ENCODE results near the gene ACAA2. TPM values are rescaled to one million over a fixed set of nuclear protein-coding genes. Genes with fewer than 3 reads are reported as not detected.

ACAA2 gene
- total RNA-seq, 1 experiment from 2014 or later: 144 TPM

DNA sequence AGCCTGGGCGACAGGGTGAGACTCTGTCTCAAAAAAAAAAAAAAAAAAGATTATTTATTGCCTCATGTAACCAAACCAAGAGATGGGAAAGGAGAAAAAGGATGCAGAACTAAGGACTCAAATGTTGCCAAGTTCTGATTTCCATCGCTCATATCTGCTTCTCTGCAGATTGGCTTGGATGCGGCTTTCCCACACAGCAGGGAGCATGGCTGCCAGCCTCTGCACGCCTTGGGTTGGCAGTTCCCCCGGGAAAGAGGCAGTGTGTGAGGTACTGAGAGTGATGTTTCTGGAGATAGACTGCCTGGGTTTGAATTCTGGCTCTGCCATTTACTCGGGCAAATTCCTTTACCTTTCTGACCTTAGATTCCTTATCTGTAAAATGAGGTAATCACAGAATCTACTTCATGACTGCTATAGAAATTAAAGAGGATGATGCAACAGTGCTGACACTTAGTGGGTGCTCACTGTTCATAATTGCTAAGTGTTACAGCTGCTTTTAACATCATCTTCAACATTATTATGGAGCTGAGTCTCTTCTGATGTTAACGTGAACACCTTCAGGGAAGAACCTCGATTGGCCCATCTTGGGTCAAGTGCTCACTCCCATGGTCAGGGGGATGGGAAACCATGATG lies 68.8 kb downstream of the ACAA2 start:
- no peak for DNase-seq (ENCODE audit: low read depth in 1 of 2, low spot score in 2 of 2)
- H3K36me3 ChIP-seq: no peaks in the 10 kb centered on the region
- no peaks in the 10 kb centered on the region for H3K27me3 ChIP-seq (replicated peaks)

DNA sequence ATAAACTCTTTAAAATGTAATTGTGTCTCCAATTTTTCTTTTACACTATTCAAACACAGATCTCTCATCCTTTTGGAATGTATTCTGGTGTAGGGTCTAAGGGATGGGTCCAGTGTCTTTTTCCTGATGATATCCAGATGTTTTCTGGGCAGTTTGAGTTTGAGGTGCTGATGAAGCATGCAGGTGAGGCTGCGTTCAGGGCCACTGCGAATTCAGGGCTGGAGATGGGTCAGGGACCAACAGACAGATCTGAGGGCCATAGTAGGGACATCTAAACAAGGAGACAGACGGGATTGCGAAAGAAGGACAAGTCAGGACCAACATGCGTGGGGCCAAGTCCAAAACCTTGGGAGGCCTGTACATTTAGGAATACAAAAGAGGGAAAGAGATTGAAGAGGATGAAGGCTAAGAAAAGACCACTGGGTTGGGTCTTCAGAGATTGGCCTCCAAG lies 70.2 kb downstream of the ACAA2 start:
- no peaks in the 10 kb centered on the region for H3K27me3 ChIP-seq (replicated peaks)
- no peak overlapping the region for H3K4me3 ChIP-seq
- no peaks in the 10 kb centered on the region for H3K9me3 ChIP-seq (replicated peaks)
- peaks cover 37% of the 10 kb centered on the region for H3K4me1 ChIP-seq (replicated peaks)
- peak in 1 of 2 experiments; percentile 18 for DNase-seq (ENCODE audit: low read depth in 1 of 2, low spot score in 2 of 2)
- H3K36me3 ChIP-seq: no peaks in the 10 kb centered on the region
- no peak overlapping the region for H3K27ac ChIP-seq

More for the DNA sequence above, 68.8 kb downstream of the ACAA2 start:
- H3K27ac ChIP-seq: no peak overlapping the region
- no peaks in the 10 kb centered on the region for H3K9me3 ChIP-seq (replicated peaks)
- no peak overlapping the region for H3K4me3 ChIP-seq
- H3K4me1 ChIP-seq (replicated peaks): peaks cover 44% of the 10 kb centered on the region

DNA sequence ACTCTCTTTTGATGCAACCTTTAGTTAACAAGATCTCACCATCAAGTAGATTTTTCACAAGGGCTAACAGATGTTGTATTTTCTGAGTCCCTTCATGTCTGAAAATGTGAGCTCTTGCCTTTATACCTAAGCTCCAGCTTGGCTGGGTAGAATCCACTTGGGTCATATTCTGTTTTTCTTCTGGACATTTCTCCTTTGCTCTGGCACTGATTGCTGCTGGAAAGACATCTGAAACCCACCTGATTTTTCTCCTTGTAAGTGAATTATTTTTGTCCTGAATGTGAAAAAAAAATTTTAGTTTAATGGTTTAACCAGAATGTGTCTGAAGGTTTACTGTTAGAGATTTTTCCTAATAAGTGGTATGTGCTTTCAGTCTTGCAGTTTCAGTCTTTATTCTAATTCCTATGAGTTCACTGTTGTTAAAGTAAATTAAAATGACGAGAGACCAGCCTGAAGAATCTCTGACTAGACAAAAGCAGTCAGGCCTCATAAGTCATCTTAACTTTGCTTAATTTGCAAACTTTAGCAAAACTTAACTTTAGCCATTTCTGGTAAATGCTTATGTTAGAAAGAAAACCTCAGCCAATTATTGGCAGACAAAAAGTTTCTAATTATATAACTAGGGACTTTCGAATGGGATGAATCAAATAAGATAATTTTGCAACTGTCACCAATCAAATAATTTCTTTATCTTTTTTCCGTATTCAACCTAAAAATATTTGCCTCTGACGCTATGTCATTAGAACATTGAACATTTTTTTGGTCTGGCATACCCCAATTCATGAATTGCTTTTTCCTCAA lies 70.8 kb downstream of the ACAA2 start:
- H3K27ac ChIP-seq: peak overlapping the region; percentile 4; the same call in 1 of the 2 replicates
- peak in 1 of 2 experiments; percentile 40 for DNase-seq (ENCODE audit: low read depth in 1 of 2, low spot score in 2 of 2)
- no peaks in the 10 kb centered on the region for H3K9me3 ChIP-seq (replicated peaks)

DNA sequence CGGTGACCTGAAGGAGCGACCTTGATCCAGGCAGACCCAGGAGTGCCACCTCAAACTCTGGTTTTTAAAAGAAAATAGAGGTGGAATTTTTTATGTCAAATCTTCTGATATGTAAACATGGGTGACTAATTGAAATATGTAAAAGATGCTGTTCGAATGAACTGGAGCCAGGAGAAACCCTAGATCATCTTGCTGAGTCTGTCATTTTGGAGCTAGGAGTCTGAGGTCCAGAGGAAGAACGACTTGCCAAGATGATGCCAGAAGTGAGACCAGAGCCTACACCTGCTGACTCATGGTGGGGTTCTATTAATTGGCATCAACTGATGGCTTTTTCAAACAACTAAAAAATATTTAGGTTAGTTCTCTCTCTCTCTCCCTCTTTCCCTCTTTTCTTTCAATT lies 74.1 kb downstream of the ACAA2 start:
- no peak for DNase-seq (ENCODE audit: low read depth in 1 of 2, low spot score in 2 of 2)
- Histone ChIP-seq H3K27me3 (replicated peaks) (no peaks in the 10 kb centered on the region), H3K27ac (no peak overlapping the region), H3K4me3 (no peak overlapping the region), H3K4me1 (replicated peaks) (peaks cover 17% of the 10 kb centered on the region), H3K36me3 (no peaks in the 10 kb centered on the region), H3K9me3 (replicated peaks) (no peaks in the 10 kb centered on the region)

More for the DNA sequence above, 70.8 kb downstream of the ACAA2 start:
- Histone ChIP-seq H3K4me3 (no peak overlapping the region), H3K36me3 (no peaks in the 10 kb centered on the region), H3K4me1 (replicated peaks) (peaks cover 31% of the 10 kb centered on the region), H3K27me3 (replicated peaks) (no peaks in the 10 kb centered on the region)

DNA sequence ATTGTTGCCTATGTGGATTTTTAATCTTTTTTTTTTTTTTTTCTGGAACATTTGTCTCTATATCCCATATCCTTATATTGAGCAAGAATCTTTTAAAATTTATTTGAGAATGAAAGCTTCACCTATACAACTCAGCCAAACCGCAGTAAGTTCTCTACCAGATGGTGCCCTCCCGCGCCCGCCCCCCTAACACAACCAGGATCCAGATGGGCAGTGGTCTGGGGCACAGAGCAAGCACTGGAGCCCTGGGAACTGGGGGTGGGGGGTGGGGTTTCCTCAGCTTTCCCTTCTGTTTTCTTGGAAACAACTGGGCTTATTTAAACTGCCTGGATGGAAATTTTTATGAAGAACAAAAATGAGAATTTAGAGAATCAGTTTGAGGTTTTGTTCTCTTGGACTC lies 74.6 kb downstream of the ACAA2 start:
- Histone ChIP-seq H3K4me3 (no peak overlapping the region), H3K27me3 (replicated peaks) (no peaks in the 10 kb centered on the region)

DNA sequence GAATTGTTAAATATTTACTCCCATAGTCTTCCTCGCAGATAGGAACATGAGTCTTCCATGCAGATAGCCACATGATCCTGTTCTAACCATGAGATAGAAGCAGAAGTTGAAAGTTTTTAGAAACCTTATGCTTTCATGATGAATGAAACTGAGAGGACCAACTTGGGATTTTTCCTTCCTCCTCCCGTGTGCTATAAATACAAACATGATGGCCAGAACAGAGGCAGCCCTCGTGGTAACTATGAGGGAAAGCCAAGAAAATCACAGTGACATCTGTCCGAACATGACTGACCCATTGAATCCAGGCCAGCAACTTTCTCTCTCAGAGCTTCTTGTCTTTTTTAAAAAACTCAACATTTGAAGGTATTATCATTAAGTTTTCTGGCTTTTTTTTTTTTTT lies 78.5 kb downstream of the ACAA2 start:
- H3K4me3 ChIP-seq: no peak overlapping the region
- H3K9me3 ChIP-seq (replicated peaks): no peaks in the 10 kb centered on the region
- H3K27me3 ChIP-seq (replicated peaks): no peaks in the 10 kb centered on the region
- no peak overlapping the region for H3K27ac ChIP-seq
- H3K36me3 ChIP-seq: no peaks in the 10 kb centered on the region
- peaks cover 5% of the 10 kb centered on the region for H3K4me1 ChIP-seq (replicated peaks)
- no peak for DNase-seq (ENCODE audit: low read depth in 1 of 2, low spot score in 2 of 2)

More for the DNA sequence above, 74.6 kb downstream of the ACAA2 start:
- no peak for DNase-seq (ENCODE audit: low read depth in 1 of 2, low spot score in 2 of 2)
- no peaks in the 10 kb centered on the region for H3K9me3 ChIP-seq (replicated peaks)
- H3K27ac ChIP-seq: no peak overlapping the region
- no peaks in the 10 kb centered on the region for H3K36me3 ChIP-seq
- H3K4me1 ChIP-seq (replicated peaks): peaks cover 17% of the 10 kb centered on the region

DNA sequence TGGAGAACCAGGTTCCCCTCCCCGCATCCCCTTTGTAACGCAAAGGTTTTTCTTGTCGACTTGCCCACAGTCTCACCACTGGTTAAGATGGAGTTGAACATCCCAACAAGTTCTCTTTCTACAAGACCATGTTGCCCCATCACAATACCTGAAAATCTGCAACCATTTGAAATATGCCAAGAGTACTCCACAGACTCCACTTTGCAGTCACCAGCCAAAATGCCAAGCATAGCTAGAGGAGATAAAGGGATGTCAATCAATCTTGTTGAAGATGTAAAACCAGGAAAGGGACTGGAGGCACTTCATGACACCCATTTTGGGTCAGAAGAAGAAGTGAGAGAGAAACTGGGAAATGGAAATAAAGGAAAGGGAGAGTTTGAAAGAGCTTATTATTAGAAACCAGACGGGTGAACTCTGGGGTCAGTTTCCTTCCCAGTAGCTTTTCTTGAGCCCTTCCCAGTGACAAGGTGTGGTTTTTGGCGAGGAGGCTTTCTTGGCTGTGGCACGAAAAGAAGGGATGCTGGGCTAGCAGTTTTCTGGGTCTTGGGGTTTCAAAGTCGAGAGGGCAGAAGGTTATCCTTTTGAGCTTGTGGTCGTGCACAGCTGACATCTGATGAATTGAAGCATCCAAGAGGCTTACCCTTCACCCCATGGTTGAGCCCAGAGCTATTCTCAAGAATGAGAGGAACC lies 79.3 kb downstream of the ACAA2 start:
- H3K36me3 ChIP-seq: no peaks in the 10 kb centered on the region
- peaks cover 11% of the 10 kb centered on the region for H3K4me1 ChIP-seq (replicated peaks)
- no peaks in the 10 kb centered on the region for H3K27me3 ChIP-seq (replicated peaks)
- no peak for DNase-seq (ENCODE audit: low read depth in 1 of 2, low spot score in 2 of 2)
- no peak overlapping the region for H3K4me3 ChIP-seq
- no peaks in the 10 kb centered on the region for H3K9me3 ChIP-seq (replicated peaks)
- no peak overlapping the region for H3K27ac ChIP-seq

DNA sequence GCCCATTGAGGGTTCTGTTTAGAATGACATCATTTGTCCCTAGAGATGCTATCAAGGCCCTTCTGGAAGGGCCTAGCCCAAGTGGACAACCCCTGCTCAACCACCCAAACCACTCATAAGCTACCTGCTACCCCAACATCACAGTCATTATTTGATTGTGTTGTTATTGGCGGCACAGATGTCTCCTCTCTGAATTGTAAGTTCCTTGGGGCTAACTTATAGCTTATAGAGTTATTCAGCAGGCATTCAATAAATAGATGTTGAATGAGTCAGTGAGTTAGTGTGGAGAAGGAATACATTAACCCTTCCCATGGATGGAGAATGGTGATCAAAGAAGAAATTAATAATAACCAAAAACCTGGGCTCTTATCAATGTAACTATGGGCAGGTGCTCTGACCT lies 80.0 kb downstream of the ACAA2 start:
- H3K27ac ChIP-seq: no peak overlapping the region
- no peak for DNase-seq (ENCODE audit: low read depth in 1 of 2, low spot score in 2 of 2)
- no peaks in the 10 kb centered on the region for H3K36me3 ChIP-seq

More for the DNA sequence above, 80.0 kb downstream of the ACAA2 start:
- no peaks in the 10 kb centered on the region for H3K27me3 ChIP-seq (replicated peaks)
- H3K9me3 ChIP-seq (replicated peaks): no peaks in the 10 kb centered on the region
- H3K4me3 ChIP-seq: no peak overlapping the region
- peaks cover 11% of the 10 kb centered on the region for H3K4me1 ChIP-seq (replicated peaks)
